ENCODE measurements around the gene ARSB.

GRCh38 chr5:78765756-78766411 lies 219.2 kb downstream of the ARSB start:
- TF ChIP-seq CTCF (IDR thresholded peaks at IDR 0.05): no peak
- no peak for TF ChIP-seq ZFX (IDR thresholded peaks at IDR 0.05; ENCODE audit: borderline replicate concordance)

All from 22Rv1 (cell line).